Naive thymus-derived CD4-positive, alpha-beta T cell (primary cell): ENCODE results near the gene IVNS1ABP. TPM values are rescaled to one million over a fixed set of nuclear protein-coding genes. Genes with fewer than 3 reads are reported as not detected.
"Not testable (repeated sequence)": the region's sequence is repeated elsewhere in the genome, so short reads cannot be mapped to it uniquely, and the experiment has no call there.

Experiments
- ATAC-seq: fragments of 150-1000 bp; cut with Tn5 transposase; 2 replicates; pipeline ENCODE4 v1.10.0; 2021; ENCODE audit warnings: mild to moderate bottlenecking, moderate library complexity
- CTCF ChIA-PET: fragments of 350-600 bp; sonication (Branson Sonifier 250); formaldehyde crosslinking; loops from one replicate; lab custom pipeline; 2021; ENCODE audit warnings: antibody characterized with exemption; lab: Charles Lee
- POLR2A ChIA-PET: fragments of 350-600 bp; sonication (Branson Sonifier 250); formaldehyde crosslinking; loops from one replicate; lab custom pipeline; 2021; ENCODE audit warnings: antibody characterized with exemption, inconsistent platforms; lab: Charles Lee
- DNase-seq, 9 donors: peaks; one replicate each; pipeline versions ENCODE4 v3.0.0 to v3.0.0-alpha.2; 2020 to 2022; ENCODE audit warnings: mixed read lengths in 1 of 9
- H3K27ac ChIP-seq: one replicate; pipeline ENCODE4 v1.7.0; 2013; ENCODE audit warnings: mild to moderate bottlenecking, low read depth, low read length, moderate library complexity
- H3K27me3 ChIP-seq, 2 donors: one replicate each; pipeline ENCODE4 v1.7.0; 2013; ENCODE audit warnings: low read length in 2 of 2, mild to moderate bottlenecking in 2 of 2, moderate library complexity in 2 of 2; ENCODE audit not compliant: control insufficient read depth in 2 of 2, insufficient read depth in 2 of 2
- H3K36me3 ChIP-seq, 3 experiments: 1 replicate in 2 of 3; 2 replicates in 1 of 3; pipeline ENCODE4 v1.7.0; 2013; ENCODE audit warnings: low read length in 3 of 3, mild to moderate bottlenecking in 3 of 3, moderate library complexity in 1 of 3; ENCODE audit not compliant: insufficient read depth in 3 of 3, control insufficient read depth in 2 of 3
- H3K4me1 ChIP-seq, 2 donors: one replicate each; pipeline ENCODE4 v1.7.0; 2013; ENCODE audit warnings: low read length in 2 of 2, mild to moderate bottlenecking in 2 of 2, moderate library complexity in 1 of 2; ENCODE audit not compliant: control insufficient read depth in 2 of 2, insufficient read depth in 2 of 2
- H3K4me3 ChIP-seq: 2 replicates; pipeline ENCODE4 v1.7.0; 2013; ENCODE audit warnings: mild to moderate bottlenecking, low read length
- H3K9me3 ChIP-seq, 3 experiments: 1 replicate in 2 of 3; 2 replicates in 1 of 3; pipeline ENCODE4 v1.7.0; 2013; ENCODE audit warnings: low read length in 3 of 3; ENCODE audit not compliant: control insufficient read depth in 2 of 3
- H3K27ac Mint-ChIP-seq, 9 donors: one replicate each; pipeline ENCODE4 v1.8.0; 2020 to 2022; ENCODE audit warnings: mixed read lengths in 9 of 9, mild to moderate bottlenecking in 8 of 9, moderate library complexity in 5 of 9, inconsistent platforms in 2 of 9
- H3K27me3 Mint-ChIP-seq, 5 donors: one replicate each; pipeline ENCODE4 v1.8.0; 2021 to 2022; ENCODE audit warnings: mixed read lengths in 5 of 5, mild to moderate bottlenecking in 1 of 5
- H3K36me3 Mint-ChIP-seq, 5 donors: one replicate each; pipeline ENCODE4 v1.8.0; 2020 to 2022; ENCODE audit warnings: mixed read lengths in 5 of 5, mild to moderate bottlenecking in 3 of 5, inconsistent platforms in 1 of 5
- H3K4me1 Mint-ChIP-seq, 7 donors: one replicate each; pipeline ENCODE4 v1.8.0; 2020 to 2022; ENCODE audit warnings: mixed read lengths in 7 of 7, mild to moderate bottlenecking in 3 of 7, inconsistent platforms in 1 of 7
- H3K4me3 Mint-ChIP-seq, 10 donors: one replicate each; pipeline ENCODE4 v1.8.0; 2020 to 2022; ENCODE audit warnings: mild to moderate bottlenecking in 10 of 10, mixed read lengths in 10 of 10, moderate library complexity in 6 of 10, inconsistent platforms in 2 of 10
- H3K9me3 Mint-ChIP-seq, 11 donors: one replicate each; pipeline ENCODE4 v1.8.0; 2020 to 2022; ENCODE audit warnings: mixed read lengths in 11 of 11, mild to moderate bottlenecking in 4 of 11, inconsistent platforms in 1 of 11, moderate library complexity in 1 of 11
- intact Hi-C, 2 donors: fragments of 100-400 bp; cut with micrococcal nuclease; formaldehyde crosslinking; loops; one replicate each; pipeline ENCODE4 v1.15.1; 2023
- polyA plus RNA-seq, 2 donors: library from polyadenylated mRNA; unstranded; fragments of 300-500 nt; fragmentation: Illumina TruSeq; gene quantifications; one replicate each; pipeline ENCODE4 v1.2.3, GENCODE V29; 2021
- total RNA-seq, 6 experiments: library from RNA in 5 of 6; stranded (reverse) in 5 of 6; gene quantifications; 1 replicate in 5 of 6; 2 replicates in 1 of 6; pipeline ENCODE4 v1.2.3 and lab custom pipeline; 2021 to 2026

IVNS1ABP gene
- total and polyA plus RNA-seq, 7 experiments from 2014 or later, result 67.0 to 268 (median 172) TPM

- no peak overlapping the region for H3K4me3 Mint-ChIP-seq
- H3K27me3 Mint-ChIP-seq, result no peaks in the 10 kb centered on the region
- Histone ChIP-seq H3K9me3 (no peaks in the 10 kb centered on the region), H3K27me3 (no peaks in the 10 kb centered on the region), H3K36me3 (no peaks in the 10 kb centered on the region), H3K4me3 (no peak overlapping the region), H3K4me1 (peaks cover 6 to 7% of the 10 kb centered on the region in 2 donors), H3K27ac (no peak overlapping the region)
- peaks cover 0 to 9% (median 0%) of the 10 kb centered on the region in 11 donors for H3K9me3 Mint-ChIP-seq
- H3K36me3 Mint-ChIP-seq, result peaks cover 0 to 38% (median 0%) of the 10 kb centered on the region in 5 donors
- intact Hi-C loops, result no loop called here
- ChIA-PET CTCF (interaction anchor here (0.5 kb wide), 1 partner anchor 99 kb away, joined by 4 read pairs; no protein-coding TSS in a partner anchor), POLR2A (interaction anchor here (1.4 kb wide), 1 partner anchor 14 kb away, joined by 4 read pairs; no protein-coding TSS in a partner anchor)
- DNase-seq (no peak), ATAC-seq (no peak)
- peaks cover 7 to 22% (median 13%) of the 10 kb centered on the region in 7 donors for H3K4me1 Mint-ChIP-seq
- no peak overlapping the region for H3K27ac Mint-ChIP-seq
Measured at GRCh38 chr1:185322636-185323035, 5.6 kb upstream of the IVNS1ABP start.

DNA sequence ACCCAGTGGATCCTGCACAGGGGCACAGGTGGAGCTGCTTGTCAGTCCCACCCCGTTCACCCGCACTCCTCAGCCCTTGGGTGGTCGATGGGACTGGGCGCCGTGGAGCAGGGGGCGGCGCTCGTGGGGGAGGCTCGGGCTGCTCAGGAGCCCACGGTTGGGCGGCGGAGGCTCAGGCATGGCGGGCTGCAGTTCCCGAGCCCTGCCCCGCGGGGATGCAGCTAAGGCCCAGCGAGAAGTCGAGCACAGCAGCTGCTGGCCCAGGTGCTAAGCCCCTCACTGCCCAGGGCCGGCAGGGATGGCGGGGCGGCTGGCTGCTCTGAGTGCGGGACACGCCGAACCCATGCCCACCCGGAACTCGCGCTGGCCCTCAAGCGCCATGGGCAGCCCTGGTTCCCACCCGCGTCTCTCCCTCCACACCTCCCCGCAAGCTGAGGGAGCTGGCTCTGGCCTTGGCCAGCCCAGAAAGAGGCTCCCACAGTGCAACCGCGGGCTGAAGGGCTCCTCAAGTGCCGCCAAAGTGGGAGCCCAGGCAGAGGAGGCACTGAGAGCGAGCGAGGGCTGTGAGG, 4.7 kb upstream of the IVNS1ABP start:
- H3K9me3 Mint-ChIP-seq, H3K27ac ChIP-seq, H3K9me3 ChIP-seq, intact Hi-C loops, DNase-seq, H3K27me3 Mint-ChIP-seq, H3K36me3 ChIP-seq, H3K27me3 ChIP-seq, H3K4me1 ChIP-seq, ATAC-seq, H3K4me3 Mint-ChIP-seq, H3K4me3 ChIP-seq, H3K27ac Mint-ChIP-seq: not testable (repeated sequence)
- peaks cover 7 to 25% (median 14%) of the 10 kb centered on the region in 7 donors for H3K4me1 Mint-ChIP-seq
- H3K36me3 Mint-ChIP-seq, result peaks cover 0 to 36% (median 0%) of the 10 kb centered on the region in 5 donors
- POLR2A ChIA-PET, result interaction anchor here (1.4 kb wide), 1 partner anchor 15 kb away, joined by 4 read pairs; no protein-coding TSS in a partner anchor
- CTCF ChIA-PET, result interaction anchor here (0.9 kb wide), 1 partner anchor 348 kb away, joined by 3 read pairs; no protein-coding TSS in a partner anchor

DNA sequence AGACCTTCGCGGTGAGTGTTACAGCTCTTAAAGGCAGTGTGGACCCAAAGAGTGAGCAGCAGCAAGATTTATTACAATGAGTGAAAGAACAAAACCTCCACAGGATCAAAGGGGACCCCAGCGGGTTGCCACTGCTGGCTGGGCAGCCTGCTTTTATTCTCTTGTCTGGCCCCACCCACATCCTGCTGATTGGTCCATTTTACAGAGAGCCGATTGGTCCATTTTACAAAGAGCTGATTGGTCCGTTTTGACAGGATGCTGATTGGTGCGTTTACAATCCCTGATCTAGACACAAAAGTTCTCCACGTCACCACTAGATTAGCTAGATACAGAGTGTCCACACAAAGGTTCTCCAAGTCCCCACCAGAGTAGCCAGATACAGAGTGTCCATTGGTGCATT, 4.1 kb upstream of the IVNS1ABP start:
- ATAC-seq, result not testable (repeated sequence)

DNA sequence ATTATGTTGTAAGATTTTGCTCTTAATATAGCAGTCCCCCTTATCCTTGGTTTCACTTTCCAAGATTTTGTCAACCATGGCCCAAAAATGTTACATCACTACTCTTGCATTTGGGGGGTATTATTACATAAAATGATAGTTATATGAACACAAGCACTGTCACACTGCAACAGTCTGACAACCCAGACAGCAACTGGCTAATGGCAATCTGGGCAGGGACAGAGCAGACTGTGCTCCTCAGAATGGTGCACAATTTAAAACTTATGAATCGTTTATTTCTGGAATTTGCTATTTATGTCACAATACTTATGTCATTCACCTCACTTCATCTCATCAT, 2.1 kb upstream of the IVNS1ABP start:
- ATAC-seq, result no peak
- Mint-ChIP-seq H3K9me3 (peaks cover 0 to 6% (median 0%) of the 10 kb centered on the region in 11 donors), H3K36me3 (peaks cover 0 to 37% (median 0%) of the 10 kb centered on the region in 5 donors), H3K27me3 (peaks cover 0 to 2% (median 0%) of the 10 kb centered on the region in 5 donors), H3K4me1 (peaks cover 22 to 37% (median 28%) of the 10 kb centered on the region in 7 donors), H3K4me3 (peak overlapping the region in 3 of 10 donors; percentile 21 to 57 (median 53)), H3K27ac (peak overlapping the region in 7 of 9 donors; percentile 33 to 99 (median 62))
- H3K36me3 ChIP-seq, result peaks cover 0 to 9% (median 0%) of the 10 kb centered on the region in 3 experiments
- H3K27ac ChIP-seq, result no peak overlapping the region
- H3K9me3 ChIP-seq, result no peaks in the 10 kb centered on the region
- POLR2A ChIA-PET, result interaction anchor here (1.7 to 4.7 kb wide), 3 partner anchors 351 to 364 kb away, joined by 4 to 44 read pairs (median 37); no protein-coding TSS in a partner anchor
- CTCF ChIA-PET, result interaction anchor here (0.6 to 1.8 kb wide), 3 partner anchors 79 to 346 kb away, joined by 3 to 12 read pairs (median 3); no protein-coding TSS in a partner anchor
- H3K4me1 ChIP-seq, result peaks cover 19 to 24% of the 10 kb centered on the region in 2 donors
- no peak for DNase-seq
- H3K4me3 ChIP-seq, result no peak overlapping the region
- H3K27me3 ChIP-seq, result no peaks in the 10 kb centered on the region
- intact Hi-C loops, result loop anchor here (5.0 to 10.0 kb wide), 6 partner anchors 274 to 1847 kb away; partner anchors contain the start of genes ARPC5 (in 1 of the 2), NIBAN1 (in 1 of the 2), RNF2 (in 1 of the 2) and SMG7 (in 1 of the 2)

More for the DNA sequence above, 4.1 kb upstream of the IVNS1ABP start:
- H3K27ac ChIP-seq, H3K4me3 Mint-ChIP-seq, H3K27me3 Mint-ChIP-seq, H3K9me3 Mint-ChIP-seq, H3K27ac Mint-ChIP-seq, H3K4me1 ChIP-seq, POLR2A ChIA-PET, H3K36me3 ChIP-seq, H3K9me3 ChIP-seq, intact Hi-C loops, H3K4me3 ChIP-seq, H3K27me3 ChIP-seq, DNase-seq: not testable (repeated sequence)
- peaks cover 7 to 25% (median 14%) of the 10 kb centered on the region in 7 donors for H3K4me1 Mint-ChIP-seq
- peaks cover 0 to 36% (median 0%) of the 10 kb centered on the region in 5 donors for H3K36me3 Mint-ChIP-seq
- CTCF ChIA-PET, result interaction anchor here (0.9 kb wide), 1 partner anchor 349 kb away, joined by 3 read pairs; no protein-coding TSS in a partner anchor

DNA sequence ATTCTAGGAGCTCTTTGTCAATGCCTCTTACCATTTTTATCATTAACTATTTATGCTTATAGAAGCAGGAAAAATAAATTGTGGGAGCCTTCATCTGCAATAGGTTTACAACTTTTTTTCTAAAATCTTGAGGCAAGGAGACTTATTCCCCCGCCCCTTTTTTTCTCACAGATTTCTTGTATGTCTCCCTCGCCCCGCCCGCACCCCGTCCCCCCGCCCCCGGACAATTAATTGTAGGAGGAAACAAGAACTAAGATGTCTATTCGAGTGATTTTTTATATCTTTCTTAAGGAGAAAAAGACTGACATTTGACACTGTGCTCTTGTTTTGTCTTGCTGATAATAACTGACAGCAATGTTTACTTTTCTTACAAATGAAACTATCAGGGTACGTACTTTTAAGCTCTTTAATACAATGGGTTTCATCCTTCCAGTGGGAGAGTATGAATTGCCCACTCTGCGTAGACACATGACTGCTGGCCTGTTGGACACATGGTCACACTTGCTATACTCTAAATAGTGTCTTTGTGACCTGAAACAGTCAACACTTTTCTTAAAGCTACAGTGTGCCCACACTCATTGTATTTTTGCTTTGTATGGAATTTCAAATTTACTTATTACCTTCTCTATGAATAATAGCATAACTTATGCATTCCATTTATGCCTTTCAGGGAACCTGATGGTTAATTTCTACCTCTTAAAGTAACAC, 1.5 kb upstream of the IVNS1ABP start:
- Mint-ChIP-seq H3K27ac (peak overlapping the region; percentile 96 to 99 (median 99)), H3K4me1 (peaks cover 27 to 42% (median 33%) of the 10 kb centered on the region in 7 donors), H3K36me3 (peaks cover 0 to 39% (median 0%) of the 10 kb centered on the region in 5 donors), H3K27me3 (peaks cover 0 to 2% (median 0%) of the 10 kb centered on the region in 5 donors), H3K4me3 (peak overlapping the region; percentile 92 to 100 (median 98)), H3K9me3 (peaks cover 0 to 6% (median 0%) of the 10 kb centered on the region in 11 donors)
- intact Hi-C loops, result loop anchor here (5.0 to 10.0 kb wide), 6 partner anchors 274 to 1846 kb away; partner anchors contain the start of genes ARPC5 (in 1 of the 2), NIBAN1 (in 1 of the 2), RNF2 (in 1 of the 2) and SMG7 (in 1 of the 2)
- POLR2A ChIA-PET, result interaction anchor here (0.7 to 4.7 kb wide), 19 partner anchors 8 to 373 kb away, joined by 3 to 60 read pairs (median 5); partner anchors contain the start of genes SWT1 and TRMT1L
- CTCF ChIA-PET, result interaction anchor here (0.6 to 3.8 kb wide), 9 partner anchors 12 to 362 kb away, joined by 3 to 28 read pairs (median 5); no protein-coding TSS in a partner anchor
- H3K27me3 ChIP-seq, result no peaks in the 10 kb centered on the region
- no peaks in the 10 kb centered on the region for H3K9me3 ChIP-seq
- H3K4me1 ChIP-seq, result peaks cover 24 to 30% of the 10 kb centered on the region in 2 donors
- H3K36me3 ChIP-seq, result peaks cover 0 to 9% (median 0%) of the 10 kb centered on the region in 3 experiments
- peak overlapping the region; percentile 99 for H3K27ac ChIP-seq
- ATAC-seq (no peak), DNase-seq (no peak)
- peak overlapping the region; percentile 65 for H3K4me3 ChIP-seq
